Lower leg skin (tissue), 3 donors: Measurements from ENCODE around the gene MLC1.

Source experiments
- POLR2A ChIP-seq, 2 donors: fragments of 450-650 bp; IDR thresholded peaks; one replicate each; pipeline ENCODE4 v1.6.1; 2016 to 2017; ENCODE audit warnings: antibody characterized with exemption in 2 of 2, mild to moderate bottlenecking in 1 of 2, moderate library complexity in 1 of 2
- TF ChIP-seq, protein P1 (sequence below), 3 donors: fragments of 450-650 bp; IDR thresholded peaks; one replicate each; pipeline ENCODE4 v1.5.1; 2016; ENCODE audit warnings: antibody characterized with exemption in 3 of 3, mild to moderate bottlenecking in 3 of 3, moderate library complexity in 2 of 3

DNA sequence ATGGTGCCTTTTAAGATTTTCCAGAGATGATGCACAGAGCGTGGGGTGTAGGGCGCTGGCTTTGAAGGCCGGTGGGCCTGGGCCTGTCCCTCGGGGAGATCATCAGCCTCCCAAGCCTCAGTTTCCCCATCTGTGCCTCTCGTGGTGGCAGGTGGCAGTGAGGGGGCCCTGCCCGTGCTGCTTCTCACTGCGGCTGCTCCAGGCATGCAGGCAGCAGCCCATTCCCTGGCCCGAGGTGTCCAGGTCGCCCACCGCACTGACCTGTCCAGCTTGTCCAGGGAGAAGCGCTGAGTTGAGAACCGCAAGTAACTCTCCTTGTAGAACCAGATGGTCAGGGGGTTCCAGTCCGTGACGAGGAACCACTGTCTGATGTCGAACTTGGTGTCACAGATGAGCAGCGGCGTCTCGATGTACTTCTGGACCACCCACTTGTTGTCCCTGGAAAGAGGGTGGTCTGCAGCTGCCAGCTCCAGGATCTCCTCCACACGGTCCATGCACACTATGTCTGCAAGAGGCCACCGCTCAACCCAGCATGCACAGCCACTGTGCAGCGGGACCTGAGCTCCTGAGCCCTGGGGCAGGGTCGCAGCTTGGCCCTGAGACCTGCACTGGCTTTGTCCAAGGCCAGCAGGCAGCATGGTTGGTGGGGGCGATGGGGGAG lies 52.2 kb downstream of the MLC1 start:
- TF ChIP-seq, protein P1, sequence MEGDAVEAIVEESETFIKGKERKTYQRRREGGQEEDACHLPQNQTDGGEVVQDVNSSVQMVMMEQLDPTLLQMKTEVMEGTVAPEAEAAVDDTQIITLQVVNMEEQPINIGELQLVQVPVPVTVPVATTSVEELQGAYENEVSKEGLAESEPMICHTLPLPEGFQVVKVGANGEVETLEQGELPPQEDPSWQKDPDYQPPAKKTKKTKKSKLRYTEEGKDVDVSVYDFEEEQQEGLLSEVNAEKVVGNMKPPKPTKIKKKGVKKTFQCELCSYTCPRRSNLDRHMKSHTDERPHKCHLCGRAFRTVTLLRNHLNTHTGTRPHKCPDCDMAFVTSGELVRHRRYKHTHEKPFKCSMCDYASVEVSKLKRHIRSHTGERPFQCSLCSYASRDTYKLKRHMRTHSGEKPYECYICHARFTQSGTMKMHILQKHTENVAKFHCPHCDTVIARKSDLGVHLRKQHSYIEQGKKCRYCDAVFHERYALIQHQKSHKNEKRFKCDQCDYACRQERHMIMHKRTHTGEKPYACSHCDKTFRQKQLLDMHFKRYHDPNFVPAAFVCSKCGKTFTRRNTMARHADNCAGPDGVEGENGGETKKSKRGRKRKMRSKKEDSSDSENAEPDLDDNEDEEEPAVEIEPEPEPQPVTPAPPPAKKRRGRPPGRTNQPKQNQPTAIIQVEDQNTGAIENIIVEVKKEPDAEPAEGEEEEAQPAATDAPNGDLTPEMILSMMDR (IDR thresholded peaks at IDR 0.05): no peak
- no peak for TF ChIP-seq POLR2A (IDR thresholded peaks at IDR 0.05)
